ENCODE results near the gene ALPG.
"Not testable (repeated sequence)": the region's sequence is repeated elsewhere in the genome, so short reads cannot be mapped to it uniquely, and the experiment has no call there.

Gene ALPG

GRCh38 chr2:232398293-232399034 is 8.2 kb upstream of the ALPG start:
- no peak for DNase-seq

- no peak for DNase-seq
Observed at GRCh38 chr2:232400256-232401015, 6.2 kb upstream of the ALPG start.

DNA sequence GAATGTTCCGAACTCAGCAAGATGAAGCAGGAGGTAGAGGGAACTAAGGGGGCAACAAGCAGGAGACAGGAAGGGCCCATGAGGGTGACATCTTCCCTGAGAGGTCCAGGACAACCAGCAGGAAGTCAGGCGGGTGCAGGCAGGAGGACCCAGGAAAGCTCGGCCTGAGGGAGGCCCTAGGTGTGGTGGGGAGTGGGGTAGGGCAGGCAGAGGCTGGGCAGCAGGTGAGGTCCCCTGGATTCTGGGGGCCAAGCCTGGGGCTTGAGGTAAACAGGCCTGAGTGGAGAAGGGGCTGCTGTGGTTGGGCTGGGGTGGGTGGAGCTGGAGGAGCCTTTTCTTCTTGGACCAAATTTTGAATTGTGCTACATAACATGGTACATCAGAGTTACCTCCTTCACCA is 4.1 kb upstream of the ALPG start:
- no peak for DNase-seq

- DNase-seq = no peak
Observed at GRCh38 chr2:232405943-232406510, 617 bp upstream of the ALPG start.

- not testable (repeated sequence) for DNase-seq
Observed at GRCh38 chr2:232407428-232408150, 945 bp downstream of the ALPG start.

- DNase-seq = not testable (repeated sequence)
Observed at GRCh38 chr2:232408269-232408668, 1.6 kb downstream of the ALPG start.

- not testable (repeated sequence) for DNase-seq
Observed at GRCh38 chr2:232409617-232410016, 3.0 kb downstream of the ALPG start.

GRCh38 chr2:232410238-232410900 is 3.7 kb downstream of the ALPG start:
- no peak for DNase-seq

GRCh38 chr2:232411901-232412629 is 5.4 kb downstream of the ALPG start:
- no peak for DNase-seq

- DNase-seq = no peak
Observed at GRCh38 chr2:232412986-232413385, 6.3 kb downstream of the ALPG start.

DNA sequence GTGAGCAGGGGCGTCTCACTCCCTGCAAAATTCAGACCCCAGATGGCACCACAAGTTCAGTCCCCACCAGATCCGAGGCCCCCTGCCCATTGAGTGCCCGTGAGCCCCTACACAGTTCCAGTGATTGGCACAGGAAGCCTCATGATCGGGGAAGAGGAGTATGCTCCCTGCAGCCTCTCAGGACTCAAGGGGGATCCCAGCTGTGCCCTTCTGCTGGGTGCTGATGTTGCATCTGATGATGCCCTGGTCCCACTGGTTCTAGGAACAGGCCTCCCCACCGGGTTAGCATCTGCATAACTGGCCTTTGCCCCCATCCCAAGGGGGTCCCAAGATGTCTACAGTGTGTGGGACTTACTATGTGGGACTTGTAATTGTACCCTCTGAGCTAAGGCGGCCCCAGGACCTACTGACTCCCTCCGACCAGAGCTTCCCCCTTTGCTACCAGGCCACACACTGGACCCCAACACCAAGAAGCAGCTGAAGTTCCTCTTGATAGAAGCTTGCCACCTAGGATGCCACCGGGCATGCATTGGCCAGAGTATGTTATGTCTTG is 8.6 kb downstream of the ALPG start:
- DNase-seq = no peak

- DNase-seq = no peak
Observed at GRCh38 chr2:232415736-232416520, 9.3 kb downstream of the ALPG start.

DNA sequence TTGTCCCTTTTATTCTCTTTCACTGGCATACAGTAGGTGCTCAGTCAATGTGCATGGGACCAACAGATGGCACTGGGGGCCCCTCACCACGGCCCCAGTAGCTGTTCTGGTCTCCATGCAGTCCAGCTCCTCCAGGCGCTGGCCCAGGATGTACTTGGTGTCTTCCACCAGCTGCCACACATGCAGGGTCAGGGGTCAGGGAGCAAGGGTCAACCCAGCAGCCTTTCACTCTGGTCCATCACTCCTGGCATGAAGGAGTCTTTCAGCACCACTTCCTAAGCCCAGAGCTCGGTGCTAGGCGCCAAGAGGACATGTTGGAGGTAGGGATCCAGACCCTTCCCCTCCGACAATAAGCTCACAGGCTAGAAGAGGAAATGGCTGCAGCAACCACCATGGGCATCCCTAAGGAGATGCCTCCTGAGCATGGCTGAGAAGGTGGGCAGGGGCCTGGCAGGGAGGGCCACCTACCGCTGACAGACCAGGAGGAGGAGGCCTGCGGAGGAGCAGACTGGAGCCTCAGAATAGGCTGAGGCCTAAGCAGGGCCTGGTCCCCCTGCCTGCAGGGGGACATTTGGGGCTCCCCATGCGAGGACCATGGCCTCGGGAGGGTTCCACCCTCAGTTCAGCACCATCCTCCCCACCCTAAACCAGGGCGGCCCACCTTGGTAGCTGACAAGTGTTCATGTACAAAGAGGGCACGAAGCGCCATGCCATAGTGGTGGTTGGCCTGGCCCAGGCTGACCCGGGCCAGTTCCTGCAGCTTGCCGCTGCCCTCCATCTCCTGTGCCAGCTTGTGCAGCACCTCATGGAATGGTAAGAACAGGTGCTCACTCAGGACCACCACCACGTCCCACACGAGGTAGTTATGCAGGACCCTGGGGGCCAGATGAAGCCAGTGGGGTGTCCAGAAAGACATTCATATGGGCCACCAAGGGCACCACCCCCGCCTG is 10.2 kb downstream of the ALPG start:
- DNase-seq = no peak

DNA sequence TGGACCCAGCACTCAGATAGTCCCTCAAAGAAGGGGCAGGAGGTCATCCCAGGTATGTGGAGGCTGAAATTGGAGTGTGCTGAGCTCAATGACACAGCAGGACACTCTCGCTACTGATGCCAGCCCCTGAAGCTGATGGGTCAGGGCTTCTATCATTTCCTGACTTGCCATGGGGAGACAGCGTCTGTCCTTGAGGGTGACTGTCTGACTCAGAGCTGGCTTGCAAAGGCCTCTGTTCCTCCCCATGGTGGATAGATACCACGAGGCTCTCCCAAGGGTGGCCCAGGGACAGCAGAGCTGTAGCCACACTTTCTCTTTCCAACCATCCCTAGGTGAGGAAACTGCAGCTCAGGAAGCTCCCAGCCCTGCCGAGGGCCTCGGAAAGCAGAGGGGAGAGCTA is 10.8 kb downstream of the ALPG start:
- no peak for DNase-seq

DNA sequence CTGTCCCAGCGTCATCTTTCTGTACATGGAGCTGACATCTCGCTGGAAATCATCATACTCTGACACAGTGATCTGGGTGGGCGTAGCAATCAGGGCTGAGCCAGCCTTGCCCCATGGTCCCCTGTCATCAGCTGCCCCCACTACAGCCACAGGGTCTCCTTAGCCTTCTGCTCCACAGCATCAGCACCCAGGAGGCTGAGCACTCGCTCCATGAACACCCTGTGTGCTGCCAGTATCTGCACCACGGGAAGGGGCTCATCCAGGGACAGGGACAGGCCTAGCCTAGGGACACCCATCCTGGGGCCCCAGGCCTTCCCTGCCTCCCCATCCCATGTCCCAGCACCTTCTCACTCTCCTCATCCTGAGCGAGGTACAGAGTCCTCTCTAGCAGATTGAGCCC is 11.4 kb downstream of the ALPG start:
- no peak for DNase-seq

DNA sequence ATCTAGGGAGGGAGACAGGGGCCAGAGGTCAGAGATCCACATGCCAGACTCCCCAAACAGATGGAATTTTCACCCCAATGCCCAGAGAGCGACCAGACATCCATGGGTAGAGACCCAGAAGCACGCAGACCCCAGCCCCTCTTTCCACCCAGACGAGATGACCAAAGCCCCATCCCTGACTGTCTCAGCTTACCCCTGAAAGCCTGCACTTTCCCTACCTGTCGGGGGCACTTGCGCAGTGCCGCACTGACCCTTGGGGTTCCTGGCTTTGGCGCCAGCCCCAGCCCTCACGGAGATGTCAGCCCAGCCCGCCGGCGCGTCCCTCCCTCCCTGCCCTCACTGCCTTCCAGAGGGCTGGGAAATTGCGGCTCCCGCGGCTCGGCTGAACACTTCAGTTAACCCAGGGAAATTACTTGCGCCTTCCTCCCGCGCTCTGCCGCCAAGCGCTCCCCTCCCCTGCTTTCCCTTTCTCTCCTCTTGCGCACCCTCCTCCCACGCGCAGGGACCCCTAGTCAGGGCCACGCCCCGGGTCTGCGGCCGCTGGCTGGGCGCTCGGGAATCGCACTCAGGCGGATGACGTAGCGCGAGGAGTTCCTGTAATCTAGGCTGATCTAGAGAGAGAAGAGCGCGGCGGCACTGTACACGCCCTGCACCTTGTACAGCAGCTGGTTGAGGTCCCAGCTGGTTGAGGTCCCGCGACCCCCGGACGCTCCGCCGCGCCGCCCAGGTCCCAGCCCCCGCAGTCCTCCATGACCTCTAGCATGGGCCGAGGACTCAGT is 12.0 kb downstream of the ALPG start:
- no peak for DNase-seq

DNA sequence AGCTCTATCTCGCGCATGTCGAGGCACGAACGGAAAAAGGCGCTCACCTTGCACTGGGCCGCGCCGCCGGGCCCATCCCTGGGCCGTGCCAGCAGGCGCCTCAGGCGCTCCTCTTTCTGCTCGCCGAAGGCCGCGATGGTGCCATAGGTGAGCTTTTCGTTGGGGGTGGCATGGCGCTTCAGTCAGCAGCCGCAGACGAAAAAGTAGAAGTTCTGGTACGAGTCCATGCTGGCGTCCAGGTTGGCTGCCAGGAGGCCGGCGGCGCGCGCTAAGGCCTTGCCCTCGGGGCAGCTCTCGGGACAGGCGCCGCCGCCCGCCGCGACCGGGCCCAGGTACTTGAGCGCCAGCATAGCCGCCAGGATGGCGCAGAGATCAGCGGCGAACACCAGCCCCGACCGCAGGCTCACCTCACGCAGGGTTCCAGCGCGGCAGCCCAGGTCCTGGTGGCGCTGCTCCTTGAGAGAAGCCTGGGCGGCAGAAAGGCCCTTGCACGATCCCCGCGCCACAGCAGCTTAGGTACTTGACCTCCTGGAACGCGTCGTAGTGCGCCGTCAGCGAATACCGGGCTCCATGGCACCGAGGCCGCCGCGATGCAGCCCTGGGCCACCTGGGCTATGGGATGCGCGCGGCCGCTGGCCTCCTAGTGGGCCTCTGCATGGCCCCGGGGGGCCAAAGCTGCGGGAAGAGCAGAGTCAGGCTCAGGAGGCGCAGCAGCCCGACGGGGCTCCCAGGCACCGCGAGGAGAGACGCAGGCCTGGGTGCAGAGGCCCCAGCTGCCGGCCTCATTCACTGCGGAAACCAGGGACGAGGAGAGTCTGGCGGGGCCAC is 12.8 kb downstream of the ALPG start:
- no peak for DNase-seq

DNA sequence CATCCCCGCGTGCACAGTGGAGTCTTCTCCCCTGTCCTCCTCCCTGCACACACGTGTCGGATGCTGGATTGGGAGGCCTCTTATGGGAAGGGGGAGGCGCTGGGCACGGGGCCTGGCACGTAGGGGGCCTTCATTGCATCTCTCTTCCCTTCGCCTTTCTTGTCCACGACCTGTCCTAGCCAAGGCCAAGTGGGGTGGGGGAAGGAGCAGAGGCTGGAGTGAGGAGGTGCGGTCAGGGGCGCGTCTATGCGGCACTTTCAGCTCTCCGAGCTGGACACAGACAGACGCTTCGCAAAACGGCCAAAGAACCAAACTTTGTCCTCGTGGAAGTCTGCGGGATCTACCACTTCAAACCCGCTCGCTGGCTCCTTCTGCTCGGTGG is 13.4 kb downstream of the ALPG start:
- no peak for DNase-seq
